Smooth muscle cell (in vitro differentiated cells): ENCODE results near the gene ZSCAN5B. TPM values are rescaled to one million over a fixed set of nuclear protein-coding genes. Genes with fewer than 3 reads are reported as not detected.
"Not testable (repeated sequence)": the region's sequence is repeated elsewhere in the genome, so short reads cannot be mapped to it uniquely, and the experiment has no call there.

Source experiments
- DNase-seq: peaks from one replicate; lab custom pipeline; 2025; ENCODE audit not compliant: unreplicated experiment; lab: John Stamatoyannopoulos, UW
- H2AFZ ChIP-seq: fragments of 200-600 bp; sonication (generic); 2 replicates; pipeline ENCODE4 v1.6.0; 2016; ENCODE audit warnings: antibody characterized with exemption, low read depth, mild to moderate bottlenecking
- H3F3A ChIP-seq: fragments of 200-600 bp; sonication (generic); 2 replicates; pipeline ENCODE4 v1.6.0; 2017; ENCODE audit warnings: antibody characterized with exemption, low read depth
- H3K27ac ChIP-seq: fragments of 200-600 bp; sonication (generic); 2 replicates; pipeline ENCODE4 v1.5.1; 2016; ENCODE audit warnings: low read depth, mild to moderate bottlenecking
- H3K27me3 ChIP-seq: fragments of 200-600 bp; sonication (generic); 2 replicates; pipeline ENCODE4 v1.6.1; 2016; ENCODE audit warnings: low read depth, mild to moderate bottlenecking
- H3K36me3 ChIP-seq: fragments of 200-600 bp; sonication (generic); 2 replicates; pipeline ENCODE4 v1.5.1; 2016; ENCODE audit warnings: low read depth
- H3K4me1 ChIP-seq: fragments of 200-600 bp; sonication (generic); 2 replicates; pipeline ENCODE4 v1.5.1; 2016; ENCODE audit warnings: low read depth
- H3K4me2 ChIP-seq: fragments of 200-600 bp; sonication (generic); 2 replicates; pipeline ENCODE4 v1.6.0; 2016; ENCODE audit warnings: mild to moderate bottlenecking
- H3K4me3 ChIP-seq: fragments of 200-600 bp; sonication (generic); 2 replicates; pipeline ENCODE4 v1.5.1; 2016; ENCODE audit warnings: mild to moderate bottlenecking
- H3K79me2 ChIP-seq: fragments of 200-600 bp; sonication (generic); 2 replicates; pipeline ENCODE4 v1.6.0; 2016; ENCODE audit warnings: low read depth, mild to moderate bottlenecking
- H3K9ac ChIP-seq: fragments of 200-600 bp; sonication (generic); 2 replicates; pipeline ENCODE4 v1.6.0; 2016; ENCODE audit warnings: low read depth
- H3K9me3 ChIP-seq: fragments of 200-600 bp; sonication (generic); replicated peaks from 2 replicates; pipeline ENCODE4 v1.5.1; 2016; ENCODE audit warnings: low read depth
- H4K20me1 ChIP-seq: fragments of 200-600 bp; sonication (generic); 2 replicates; pipeline ENCODE4 v1.6.0; 2016; ENCODE audit warnings: low read depth
- CTCF ChIP-seq: fragments of 200-600 bp; sonication (generic); IDR thresholded peaks from 2 replicates; pipeline ENCODE4 v1.5.1; 2017; ENCODE audit warnings: borderline replicate concordance, mild to moderate bottlenecking, antibody characterized with exemption; ENCODE audit not compliant: insufficient read depth, poor library complexity, severe bottlenecking
- WGBS: methylation state at CpG from one replicate; pipeline ENCODE4 v1.1.7; 2016; ENCODE audit warnings: low lambda C conversion rate; 5-methylcytosine and 5-hydroxymethylcytosine counted together
- polyA plus RNA-seq: library from polyadenylated mRNA; unstranded; fragments of >200 nt; fragmentation: Nextera tagmentation; extraction: Ambion mirVana; gene quantifications from 2 replicates; pipeline ENCODE4 v1.2.1, GENCODE V29; 2016
- total RNA-seq: library from RNA; depleted of rRNA; stranded (reverse); fragments of >200 nt; gene quantifications from 2 replicates; pipeline ENCODE4 v1.2.3, GENCODE V29; 2014

ZSCAN5B gene
- total and polyA plus RNA-seq, 2 experiments from 2014 or later: 0.19 TPM; not detected in 1

GRCh38 chr19:56191115-56191514 lies 6.5 kb downstream of the ZSCAN5B start:
- no peak overlapping the region for H3K4me2 ChIP-seq
- no peak for TF ChIP-seq CTCF

GRCh38 chr19:56189785-56190184 lies 7.8 kb downstream of the ZSCAN5B start:
- Histone ChIP-seq H3K9me3 (no peaks in the 10 kb centered on the region), H3K4me3 (no peak overlapping the region), H3F3A (no peaks in the 10 kb centered on the region), H3K4me2 (no peak overlapping the region), H3K4me1 (no peaks in the 10 kb centered on the region), H4K20me1 (no peaks in the 10 kb centered on the region), H3K27me3 (no peaks in the 10 kb centered on the region), H3K9ac (no peak overlapping the region), H3K79me2 (no peaks in the 10 kb centered on the region), H3K36me3 (no peaks in the 10 kb centered on the region), H2AFZ (no peak overlapping the region), H3K27ac (no peak overlapping the region)
- TF ChIP-seq CTCF: no peak
- DNase-seq: no peak
- 85% methylated on average over 17 of the region's 17 CpGs for WGBS

More at GRCh38 chr19:56191115-56191514, 6.5 kb downstream of the ZSCAN5B start:
- H4K20me1 ChIP-seq: no peaks in the 10 kb centered on the region
- no peaks in the 10 kb centered on the region for H3K4me1 ChIP-seq
- H3K27me3 ChIP-seq: no peaks in the 10 kb centered on the region
- no peaks in the 10 kb centered on the region for H3F3A ChIP-seq
- WGBS: 84% methylated on average over 6 of the region's 7 CpGs
- no peak overlapping the region for H3K27ac ChIP-seq
- no peaks in the 10 kb centered on the region for H3K79me2 ChIP-seq
- DNase-seq: no peak
- H3K9ac ChIP-seq: no peak overlapping the region
- no peaks in the 10 kb centered on the region for H3K9me3 ChIP-seq
- no peak overlapping the region for H3K4me3 ChIP-seq
- no peaks in the 10 kb centered on the region for H3K36me3 ChIP-seq
- H2AFZ ChIP-seq: no peak overlapping the region

GRCh38 chr19:56177564-56178243 lies 19.9 kb downstream of the ZSCAN5B start:
- H3K27ac ChIP-seq: no peak overlapping the region
- H3K79me2 ChIP-seq: no peaks in the 10 kb centered on the region
- H2AFZ ChIP-seq: no peak overlapping the region
- no peak overlapping the region for H3K4me2 ChIP-seq
- H3K9ac ChIP-seq: no peak overlapping the region
- no peak overlapping the region for H3K4me3 ChIP-seq
- TF ChIP-seq CTCF: no peak
- H3K9me3 ChIP-seq: no peaks in the 10 kb centered on the region
- H3K36me3 ChIP-seq: no peaks in the 10 kb centered on the region
- DNase-seq: no peak
- no peaks in the 10 kb centered on the region for H3K27me3 ChIP-seq
- no peaks in the 10 kb centered on the region for H4K20me1 ChIP-seq
- no peaks in the 10 kb centered on the region for H3F3A ChIP-seq
- 88% methylated on average over 11 of the region's 11 CpGs for WGBS
- H3K4me1 ChIP-seq: peaks cover 4% of the 10 kb centered on the region

- Histone ChIP-seq H3K9ac (no peak overlapping the region), H3F3A (no peaks in the 10 kb centered on the region), H3K36me3 (no peaks in the 10 kb centered on the region), H3K27ac (no peak overlapping the region), H4K20me1 (no peaks in the 10 kb centered on the region), H3K27me3 (no peaks in the 10 kb centered on the region), H3K79me2 (no peaks in the 10 kb centered on the region), H3K9me3 (no peaks in the 10 kb centered on the region), H3K4me2 (no peak overlapping the region), H3K4me3 (no peak overlapping the region), H2AFZ (no peak overlapping the region), H3K4me1 (peaks cover 4% of the 10 kb centered on the region)
- DNase-seq: no peak
- 87% methylated on average over 18 of the region's 18 CpGs for WGBS
- TF ChIP-seq CTCF: no peak
Measured at GRCh38 chr19:56176881-56177280, 20.7 kb downstream of the ZSCAN5B start.

GRCh38 chr19:56176310-56176709 lies 21.3 kb downstream of the ZSCAN5B start:
- H4K20me1 ChIP-seq, H2AFZ ChIP-seq, H3K79me2 ChIP-seq, H3K27me3 ChIP-seq, H3K4me2 ChIP-seq, H3K9me3 ChIP-seq, H3K36me3 ChIP-seq, H3F3A ChIP-seq, DNase-seq, H3K9ac ChIP-seq, H3K27ac ChIP-seq, H3K4me1 ChIP-seq, H3K4me3 ChIP-seq: not testable (repeated sequence)
- 88% methylated on average over 9 of the region's 11 CpGs for WGBS
